Measurements from ENCODE around the gene NR5A1. TPM values are rescaled to one million over a fixed set of nuclear protein-coding genes. Genes with fewer than 3 reads are reported as not detected.

NR5A1 gene
- total RNA-seq, 1 donor from 2014 or later = 1.2 TPM

GRCh38 chr9:124443625-124444024, 63.6 kb downstream of the NR5A1 start:
- Histone ChIP-seq H3K4me1 (no peaks in the 10 kb centered on the region), H3K4me3 (no peak overlapping the region), H3K27me3 (no peaks in the 10 kb centered on the region), H3K27ac (no peak overlapping the region), H3K9me3 (no peaks in the 10 kb centered on the region), H3K36me3 (no peaks in the 10 kb centered on the region)
- intact Hi-C loops (cut with DNase I) = no loop called here
- DNase-seq (ENCODE audit: extremely low spot score in 2 of 2) = no peak
- TF ChIP-seq POLR2A (IDR thresholded peaks at IDR 0.05) (no peak), POLR2AphosphoS5 (IDR thresholded peaks at IDR 0.05; ENCODE audit: insufficient read depth in 1 of 2, low read depth in 1 of 2) (no peak)
- TF ChIP-seq, protein P1, sequence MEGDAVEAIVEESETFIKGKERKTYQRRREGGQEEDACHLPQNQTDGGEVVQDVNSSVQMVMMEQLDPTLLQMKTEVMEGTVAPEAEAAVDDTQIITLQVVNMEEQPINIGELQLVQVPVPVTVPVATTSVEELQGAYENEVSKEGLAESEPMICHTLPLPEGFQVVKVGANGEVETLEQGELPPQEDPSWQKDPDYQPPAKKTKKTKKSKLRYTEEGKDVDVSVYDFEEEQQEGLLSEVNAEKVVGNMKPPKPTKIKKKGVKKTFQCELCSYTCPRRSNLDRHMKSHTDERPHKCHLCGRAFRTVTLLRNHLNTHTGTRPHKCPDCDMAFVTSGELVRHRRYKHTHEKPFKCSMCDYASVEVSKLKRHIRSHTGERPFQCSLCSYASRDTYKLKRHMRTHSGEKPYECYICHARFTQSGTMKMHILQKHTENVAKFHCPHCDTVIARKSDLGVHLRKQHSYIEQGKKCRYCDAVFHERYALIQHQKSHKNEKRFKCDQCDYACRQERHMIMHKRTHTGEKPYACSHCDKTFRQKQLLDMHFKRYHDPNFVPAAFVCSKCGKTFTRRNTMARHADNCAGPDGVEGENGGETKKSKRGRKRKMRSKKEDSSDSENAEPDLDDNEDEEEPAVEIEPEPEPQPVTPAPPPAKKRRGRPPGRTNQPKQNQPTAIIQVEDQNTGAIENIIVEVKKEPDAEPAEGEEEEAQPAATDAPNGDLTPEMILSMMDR (IDR thresholded peaks at IDR 0.05) = no peak

- intact Hi-C loops (cut with DNase I) = no loop called here
- no peak for DNase-seq (ENCODE audit: extremely low spot score in 2 of 2)
- H3K27ac ChIP-seq = no peak overlapping the region
- no peaks in the 10 kb centered on the region for H3K4me1 ChIP-seq
- no peaks in the 10 kb centered on the region for H3K36me3 ChIP-seq
- TF ChIP-seq, protein P1 (IDR thresholded peaks at IDR 0.05) = no peak
- no peak for TF ChIP-seq POLR2AphosphoS5 (IDR thresholded peaks at IDR 0.05; ENCODE audit: insufficient read depth in 1 of 2, low read depth in 1 of 2)
- no peaks in the 10 kb centered on the region for H3K9me3 ChIP-seq
- no peak overlapping the region for H3K4me3 ChIP-seq
- H3K27me3 ChIP-seq = no peaks in the 10 kb centered on the region
These were observed 64.4 kb downstream of the NR5A1 start for GRCh38 chr9:124442826-124443225.

DNA sequence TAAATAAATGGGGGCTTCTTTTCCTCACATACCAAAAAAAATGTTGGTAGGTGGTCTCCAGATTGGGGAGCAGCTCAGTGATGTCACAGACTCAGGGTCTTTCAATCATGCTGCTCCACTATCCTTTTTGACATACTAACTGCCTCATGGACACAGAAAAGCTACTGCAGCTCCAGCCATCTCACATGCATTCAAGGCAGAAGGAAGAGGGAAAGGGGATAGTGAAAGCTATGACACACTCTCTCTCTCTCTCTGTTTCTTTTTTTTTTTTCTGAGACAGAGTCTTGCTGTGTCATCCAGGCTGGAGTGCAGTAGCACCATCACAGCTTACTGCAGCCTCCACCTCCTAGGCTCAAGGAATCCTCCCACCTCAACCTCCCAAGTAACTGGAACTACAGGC, 64.8 kb downstream of the NR5A1 start:
- intact Hi-C loops (cut with DNase I) = no loop called here
- no peak overlapping the region for H3K4me3 ChIP-seq
- no peaks in the 10 kb centered on the region for H3K4me1 ChIP-seq
- H3K36me3 ChIP-seq = no peaks in the 10 kb centered on the region
- DNase-seq (ENCODE audit: extremely low spot score in 2 of 2) = no peak
- no peaks in the 10 kb centered on the region for H3K9me3 ChIP-seq
- no peak overlapping the region for H3K27ac ChIP-seq
- no peaks in the 10 kb centered on the region for H3K27me3 ChIP-seq
- TF ChIP-seq, protein P1 (IDR thresholded peaks at IDR 0.05) = no peak
- TF ChIP-seq POLR2AphosphoS5 (IDR thresholded peaks at IDR 0.05; ENCODE audit: insufficient read depth in 1 of 2, low read depth in 1 of 2) (no peak), POLR2A (IDR thresholded peaks at IDR 0.05) (no peak)

- no peak overlapping the region for H3K27ac ChIP-seq
- no peak overlapping the region for H3K4me3 ChIP-seq
- no peaks in the 10 kb centered on the region for H3K27me3 ChIP-seq
- DNase-seq (ENCODE audit: extremely low spot score in 2 of 2) = no peak
- H3K9me3 ChIP-seq = no peaks in the 10 kb centered on the region
- no peaks in the 10 kb centered on the region for H3K36me3 ChIP-seq
- intact Hi-C loops (cut with DNase I) = no loop called here
- TF ChIP-seq, protein P1 (IDR thresholded peaks at IDR 0.05) = no peak
- no peak for TF ChIP-seq POLR2A (IDR thresholded peaks at IDR 0.05)
- TF ChIP-seq POLR2AphosphoS5 (IDR thresholded peaks at IDR 0.05; ENCODE audit: insufficient read depth in 1 of 2, low read depth in 1 of 2) = no peak
- H3K4me1 ChIP-seq = no peaks in the 10 kb centered on the region
These were observed 65.9 kb downstream of the NR5A1 start for GRCh38 chr9:124441291-124441690.

DNA sequence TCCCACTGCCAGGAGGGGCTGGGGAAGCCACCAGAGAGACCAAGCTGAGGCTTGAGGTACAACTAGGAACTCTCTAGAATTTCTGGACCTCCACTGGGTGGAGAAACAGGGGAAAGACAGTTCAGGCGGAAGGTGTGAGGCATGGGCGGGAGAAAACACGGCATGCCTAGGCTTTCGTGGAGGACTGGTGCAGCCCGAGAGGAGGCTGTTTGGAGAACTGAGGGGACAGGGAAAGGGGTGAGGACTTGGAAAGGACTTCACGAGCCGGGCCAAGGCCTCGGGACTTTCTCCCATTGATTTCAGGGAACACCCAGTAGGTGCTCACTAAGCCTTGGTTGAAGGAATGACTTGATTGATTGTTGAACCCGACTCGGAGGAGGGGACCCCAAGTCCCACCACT, 66.4 kb downstream of the NR5A1 start:
- Histone ChIP-seq H3K27me3 (no peaks in the 10 kb centered on the region), H3K9me3 (no peaks in the 10 kb centered on the region), H3K27ac (no peak overlapping the region), H3K4me3 (no peak overlapping the region), H3K36me3 (no peaks in the 10 kb centered on the region), H3K4me1 (no peaks in the 10 kb centered on the region)
- no peak for DNase-seq (ENCODE audit: extremely low spot score in 2 of 2)
- TF ChIP-seq POLR2A (IDR thresholded peaks at IDR 0.05) = no peak
- no peak for TF ChIP-seq POLR2AphosphoS5 (IDR thresholded peaks at IDR 0.05; ENCODE audit: insufficient read depth in 1 of 2, low read depth in 1 of 2)
- intact Hi-C loops (cut with DNase I) = no loop called here

Measured in vagina (tissue), 2 donors.